AG04450 (cell line): ENCODE data around the gene LGALSL. TPM values are rescaled to one million over a fixed set of nuclear protein-coding genes. Genes with fewer than 3 reads are reported as not detected.

Experiments
- CTCF ChIA-PET: fragments of 300-600, 350-600 bp; formaldehyde crosslinking; extraction: SDS; loops from one replicate; lab custom pipeline; 2022; ENCODE audit warnings: antibody characterized with exemption, inconsistent platforms; lab: Charles Lee
- POLR2A ChIA-PET: fragments of 350-600 bp; formaldehyde crosslinking; extraction: SDS; loops from one replicate; lab custom pipeline; 2021; ENCODE audit warnings: antibody characterized with exemption, inconsistent platforms; lab: Yijun Ruan, JAX
- DNase-seq: peaks from one replicate; pipeline ENCODE4 v3.0.0-alpha.2; 2011; ENCODE audit warnings: low read depth, low spot score
- H3K27ac ChIP-seq: one replicate; pipeline ENCODE4 v1.5.1; 2012; ENCODE audit warnings: low read depth, low read length, control low read depth
- H3K27me3 ChIP-seq: one replicate; pipeline ENCODE4 v1.6.0; 2012; ENCODE audit warnings: low read length; ENCODE audit not compliant: control insufficient read depth, insufficient read depth
- H3K4me3 ChIP-seq: 2 replicates; pipeline ENCODE4 v1.5.1; 2011; ENCODE audit warnings: mild to moderate bottlenecking, low read depth, low read length, control low read depth
- H3K9me3 ChIP-seq: 2 replicates; pipeline ENCODE4 v1.5.1; 2012; ENCODE audit warnings: low read length; ENCODE audit not compliant: control insufficient read depth, insufficient read depth
- CTCF ChIP-seq: IDR thresholded peaks from 2 replicates; pipeline ENCODE4 v1.5.1; 2011; ENCODE audit warnings: low read depth, low read length, control low read depth, inconsistent platforms
- polyA plus RNA-seq: library from polyadenylated mRNA; depleted of rRNA; stranded (reverse); fragments of >200 nt; gene quantifications from 2 replicates; pipeline ENCODE4 v1.2.3, GENCODE V29; 2011; rRNA removed

The LGALSL gene
- polyA plus RNA-seq, 1 experiment: 0.56 TPM

GRCh38 chr2:64501946-64502345 lies 48.0 kb downstream of the LGALSL start:
- no peak for TF ChIP-seq CTCF
- no peak overlapping the region for H3K27ac ChIP-seq
- no peak overlapping the region for H3K4me3 ChIP-seq
- DNase-seq: no peak
- ChIA-PET POLR2A (no interaction called here), CTCF (interaction anchor here (0.7 to 1.7 kb wide), 2 partner anchors 14 to 19 kb away, joined by 3 to 12 read pairs; no protein-coding TSS in a partner anchor)
- peaks cover 30% of the 10 kb centered on the region for H3K27me3 ChIP-seq
- no peaks in the 10 kb centered on the region for H3K9me3 ChIP-seq

GRCh38 chr2:64502860-64503259 lies 48.9 kb downstream of the LGALSL start:
- ChIA-PET POLR2A (no interaction called here), CTCF (interaction anchor here (1.1 to 1.3 kb wide), 2 partner anchors 15 to 172 kb away, joined by 3 read pairs; no protein-coding TSS in a partner anchor)
- DNase-seq: no peak
- no peak for TF ChIP-seq CTCF
- H3K27me3 ChIP-seq: peaks cover 30% of the 10 kb centered on the region
- H3K27ac ChIP-seq: no peak overlapping the region
- no peak overlapping the region for H3K4me3 ChIP-seq
- H3K9me3 ChIP-seq: no peaks in the 10 kb centered on the region

GRCh38 chr2:64504774-64505720 lies 51.1 kb downstream of the LGALSL start:
- Histone ChIP-seq H3K9me3 (no peaks in the 10 kb centered on the region), H3K4me3 (no peak overlapping the region), H3K27ac (no peak overlapping the region), H3K27me3 (peaks cover 18% of the 10 kb centered on the region)
- no peak for TF ChIP-seq CTCF
- CTCF ChIA-PET: interaction anchor here (0.6 to 2.6 kb wide), 2 partner anchors 17 to 456 kb away, joined by 3 to 12 read pairs; no protein-coding TSS in a partner anchor
- POLR2A ChIA-PET: no interaction called here
- no peak for DNase-seq

GRCh38 chr2:64506686-64507085 lies 52.7 kb downstream of the LGALSL start:
- POLR2A ChIA-PET: no interaction called here
- CTCF ChIA-PET: interaction anchor here (1.2 kb wide), 1 partner anchor 18 kb away, joined by 3 read pairs; no protein-coding TSS in a partner anchor
- H3K27ac ChIP-seq: no peak overlapping the region
- H3K27me3 ChIP-seq: peaks cover 15% of the 10 kb centered on the region
- DNase-seq: no peak
- no peak for TF ChIP-seq CTCF
- H3K4me3 ChIP-seq: no peak overlapping the region
- H3K9me3 ChIP-seq: no peaks in the 10 kb centered on the region

Other genes starting within 250 kb of the LGALSL start
- 16.8 and 22.0 TPM in 2 replicates for gene AFTPH, start 70.2 kb downstream of the LGALSL start, polyA plus RNA-seq
- gene SERTAD2, start 199.8 kb downstream of the LGALSL start, polyA plus RNA-seq: 9.9 and 10.1 TPM in 2 replicates